Right lung (tissue), 5 donors: ENCODE results near the gene RET. TPM values are rescaled to one million over a fixed set of nuclear protein-coding genes. Genes with fewer than 3 reads are reported as not detected.
"Not testable (repeated sequence)": the region's sequence is repeated elsewhere in the genome, so short reads cannot be mapped to it uniquely, and the experiment has no call there.

Experiments used
- DNase-seq, 2 donors: peaks; one replicate each; pipeline ENCODE4 v3.0.0-alpha.2; 2013
- polyA plus RNA-seq, 5 donors: library from polyadenylated mRNA; unstranded; fragments of 120-200 nt; gene quantifications; one replicate each; pipeline versions ENCODE4 v1.2.1 to v1.2.3, GENCODE V29; 2013; ENCODE audit warnings: inconsistent platforms in 1 of 5, low replicate concordance in 1 of 5; ENCODE audit not compliant: insufficient read length in 5 of 5, insufficient read depth in 1 of 5

Gene RET
- polyA plus RNA-seq, 5 donors = 1.5 to 2.8 (median 2.0) TPM

DNA sequence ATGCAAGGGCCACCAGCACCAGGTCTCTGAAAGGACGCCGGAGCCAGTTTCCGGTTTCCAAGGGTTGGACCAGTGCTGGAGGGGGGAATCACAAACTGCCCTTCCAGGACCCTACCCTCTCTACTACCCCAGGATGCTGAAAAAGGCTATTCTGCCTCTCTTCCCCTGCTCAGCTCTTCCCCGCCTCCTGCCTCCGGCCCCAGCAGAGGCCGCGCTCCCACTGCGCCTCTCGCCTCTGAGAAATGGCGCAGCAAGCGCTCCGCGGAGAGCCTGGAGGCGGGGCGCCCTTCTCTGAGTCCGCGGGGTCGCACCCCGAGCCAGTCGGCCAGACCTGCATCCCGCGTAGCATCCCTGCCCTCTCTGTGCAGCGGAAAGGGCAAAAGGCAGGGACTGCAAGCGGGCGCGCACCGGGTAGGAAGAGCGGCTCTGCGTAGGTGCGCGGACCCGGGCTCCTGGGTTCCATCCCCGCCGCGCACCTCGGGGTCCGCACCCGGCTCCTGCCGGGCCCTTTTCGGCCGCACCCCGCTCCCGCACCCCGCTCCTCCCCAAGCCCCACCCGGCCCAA lies 476 bp upstream of the RET start:
- DNase-seq = no peak

DNA sequence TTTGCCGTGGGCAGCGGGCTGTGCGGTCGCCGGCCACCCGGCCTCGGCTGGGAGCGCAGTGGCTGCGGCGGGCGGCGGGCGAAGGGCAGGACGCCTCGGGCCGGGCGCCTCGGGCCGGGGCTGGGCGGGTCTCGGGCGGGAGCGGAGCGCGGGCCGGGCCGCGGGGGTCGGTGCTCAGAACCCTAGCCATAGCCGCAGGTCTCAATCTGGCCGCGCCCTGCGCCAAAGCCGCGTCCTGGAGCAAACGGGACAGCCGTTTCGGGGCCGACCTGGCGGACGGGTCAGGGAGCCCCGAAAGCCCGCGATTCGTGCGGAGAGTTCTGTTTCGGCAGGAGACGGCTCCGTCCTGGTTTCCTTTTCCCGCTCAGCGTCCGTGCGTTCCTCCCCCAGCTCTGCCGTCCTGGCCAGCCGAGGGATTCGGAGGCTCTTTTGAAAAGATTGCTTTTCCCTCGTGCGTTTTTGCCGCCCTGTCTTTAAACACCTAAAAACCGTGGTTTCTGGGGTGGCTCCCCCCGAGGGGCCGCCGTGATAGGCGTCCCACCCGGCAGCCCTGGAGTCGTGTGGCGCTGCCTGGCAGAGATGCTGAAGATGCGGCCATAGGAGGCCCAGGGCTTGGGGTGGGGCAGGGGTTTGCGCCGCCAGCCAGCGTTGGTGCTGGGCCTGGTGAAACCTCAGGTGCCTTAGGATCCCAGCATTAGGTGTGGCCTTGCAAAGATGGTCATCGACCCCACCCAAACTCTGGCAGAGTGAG lies 727 bp downstream of the RET start:
- no peak for DNase-seq

DNA sequence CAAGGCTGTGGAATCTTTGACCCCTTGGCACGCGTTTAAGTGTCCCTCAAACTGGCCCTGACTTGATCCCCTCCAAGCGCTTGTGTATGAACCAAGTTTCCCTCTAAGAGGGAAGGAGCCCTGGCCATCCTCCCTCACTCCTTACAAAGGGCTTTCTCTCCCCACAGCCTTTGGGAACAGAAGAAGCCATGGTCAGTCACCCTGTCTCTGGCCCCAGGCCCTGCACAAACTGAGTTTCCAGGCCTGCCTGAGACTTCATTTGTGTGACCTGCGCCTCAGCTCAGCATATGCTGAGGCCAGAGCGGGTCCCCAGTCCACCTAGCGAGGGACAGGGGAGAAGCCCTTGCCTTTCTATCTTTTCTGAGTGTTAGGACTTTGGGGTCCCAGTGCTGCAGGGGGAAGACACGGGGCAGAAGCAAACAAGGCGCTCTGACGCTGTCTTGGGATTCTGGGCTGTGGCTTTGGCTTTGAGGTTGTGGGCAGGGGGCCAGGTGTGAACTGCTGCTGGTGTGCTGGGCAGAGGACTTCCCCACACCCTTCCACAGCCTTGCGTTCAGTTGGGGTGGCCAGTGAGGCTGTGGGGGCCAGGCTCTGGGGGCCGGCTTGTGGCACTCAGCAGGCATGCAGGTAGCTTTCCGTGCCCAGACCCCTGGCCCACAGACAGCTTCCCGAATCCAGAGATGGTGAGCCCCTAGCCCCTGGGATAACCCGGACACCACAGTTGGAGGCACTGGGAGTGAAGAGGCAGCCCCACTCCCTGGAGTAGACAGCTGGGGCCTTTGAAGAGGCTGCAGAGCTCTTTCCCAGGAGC lies 1.5 kb downstream of the RET start:
- DNase-seq = no peak

DNA sequence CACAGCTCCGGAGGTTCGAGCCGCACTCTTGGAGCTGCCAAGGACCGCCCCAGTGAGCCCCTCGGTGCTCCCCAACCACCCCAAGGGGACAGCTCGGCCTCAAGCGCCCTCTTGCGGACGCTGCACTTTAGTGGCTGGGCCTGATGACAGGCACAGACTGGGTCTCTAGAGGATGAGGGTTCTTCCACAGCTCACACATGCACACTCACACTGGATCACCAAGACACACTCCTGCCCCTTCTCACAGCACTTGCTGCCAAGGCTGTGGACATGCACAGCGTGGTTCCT lies 2.1 kb downstream of the RET start:
- no peak for DNase-seq

DNA sequence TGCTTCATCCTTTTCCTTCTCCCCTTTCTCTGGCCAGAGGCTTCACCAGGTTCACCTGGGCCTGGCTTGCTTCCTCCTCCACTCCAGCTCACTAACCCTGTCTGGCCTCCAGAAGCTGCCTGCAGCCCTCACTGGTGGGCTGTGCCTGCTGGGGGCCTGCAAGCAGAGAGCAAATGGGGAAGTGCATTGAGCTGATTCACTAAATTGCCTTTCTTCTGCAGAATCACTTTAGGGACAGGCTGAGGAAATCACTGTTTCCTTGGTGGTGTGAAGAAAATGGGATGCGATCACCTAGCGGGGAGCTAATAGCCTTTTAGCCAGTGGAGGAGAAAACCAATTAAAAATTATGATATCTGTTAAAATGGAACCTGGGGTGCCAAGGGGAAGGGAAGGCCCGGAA lies 3.0 kb downstream of the RET start:
- DNase-seq = no peak

DNA sequence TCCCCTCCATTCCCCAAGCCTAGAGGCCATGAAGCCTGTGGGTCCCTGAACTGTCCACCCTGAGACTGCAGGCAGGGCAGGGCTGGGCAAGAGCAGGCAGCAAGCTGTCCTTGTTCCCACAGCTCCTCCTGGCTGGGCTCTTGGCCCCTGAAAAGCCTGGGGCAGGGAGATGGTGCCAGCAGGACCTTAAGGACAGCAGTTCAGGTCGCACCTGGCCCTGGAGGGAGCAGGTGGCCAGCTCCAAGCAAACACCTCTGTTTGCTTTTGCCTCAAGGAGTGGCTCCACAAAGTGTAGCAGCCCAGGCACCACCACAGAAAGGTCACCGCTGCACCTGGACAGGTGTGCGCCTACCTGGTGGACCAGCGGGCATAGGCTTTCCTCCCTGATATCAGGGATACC lies 5.2 kb downstream of the RET start:
- DNase-seq = no peak

DNA sequence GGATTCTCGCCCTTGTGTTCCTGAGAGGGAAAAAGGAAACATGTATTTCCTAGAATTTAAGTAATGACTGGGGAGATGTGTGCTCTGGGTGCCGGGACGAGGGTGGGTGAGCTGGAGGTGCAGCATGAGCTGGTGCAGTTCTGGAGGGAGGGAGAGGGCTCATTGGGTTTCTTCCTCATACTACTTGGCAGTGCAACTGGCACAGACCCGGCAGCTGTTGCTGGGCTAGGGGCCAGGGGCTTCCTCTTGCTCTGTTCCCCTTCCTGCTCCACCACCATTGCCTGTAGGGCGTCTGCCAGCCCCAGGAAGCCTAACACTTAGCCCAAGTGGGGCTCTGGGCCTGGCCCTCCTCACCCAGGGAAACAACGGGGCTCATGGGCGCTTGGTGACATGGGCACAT lies 5.9 kb downstream of the RET start:
- DNase-seq = no peak

DNA sequence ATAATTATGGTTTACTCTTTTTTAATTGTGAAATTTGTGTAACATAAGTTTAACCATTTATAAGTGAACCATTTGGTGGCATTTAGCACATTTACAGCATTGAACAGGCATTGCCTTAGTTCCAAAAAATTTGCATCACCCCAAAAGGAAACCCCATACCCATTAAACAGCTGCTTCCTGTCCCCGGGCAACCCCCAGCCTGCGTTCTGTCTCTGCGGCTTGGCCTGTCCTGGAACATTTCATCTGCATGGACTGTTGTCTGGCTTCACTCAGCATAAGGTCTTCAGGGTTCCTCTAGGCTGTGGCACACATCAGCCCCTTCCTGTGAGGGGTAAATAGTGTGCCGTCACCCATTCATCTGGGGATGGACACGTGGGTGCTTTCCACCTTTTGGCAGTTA lies 6.9 kb downstream of the RET start:
- DNase-seq = no peak

DNA sequence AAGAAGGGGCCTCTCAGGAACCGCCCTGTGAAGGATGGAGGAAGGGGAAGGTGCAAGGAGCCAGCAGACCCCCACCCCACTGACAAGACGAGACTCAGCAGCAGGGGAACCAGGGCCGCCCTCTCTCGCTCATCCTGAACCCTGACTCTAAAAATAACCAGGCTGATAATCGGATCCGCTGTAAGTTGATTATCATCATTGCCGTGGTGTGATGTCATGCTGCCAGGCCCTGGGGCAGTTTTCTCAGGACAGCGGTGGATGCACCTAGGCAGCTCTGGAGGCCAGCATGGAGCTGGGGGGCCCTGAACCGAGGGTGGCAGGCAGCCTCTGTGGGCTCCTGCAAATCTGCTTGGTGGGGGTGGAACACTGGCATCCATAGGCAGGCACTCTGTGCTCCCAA lies 7.9 kb downstream of the RET start:
- no peak for DNase-seq

DNA sequence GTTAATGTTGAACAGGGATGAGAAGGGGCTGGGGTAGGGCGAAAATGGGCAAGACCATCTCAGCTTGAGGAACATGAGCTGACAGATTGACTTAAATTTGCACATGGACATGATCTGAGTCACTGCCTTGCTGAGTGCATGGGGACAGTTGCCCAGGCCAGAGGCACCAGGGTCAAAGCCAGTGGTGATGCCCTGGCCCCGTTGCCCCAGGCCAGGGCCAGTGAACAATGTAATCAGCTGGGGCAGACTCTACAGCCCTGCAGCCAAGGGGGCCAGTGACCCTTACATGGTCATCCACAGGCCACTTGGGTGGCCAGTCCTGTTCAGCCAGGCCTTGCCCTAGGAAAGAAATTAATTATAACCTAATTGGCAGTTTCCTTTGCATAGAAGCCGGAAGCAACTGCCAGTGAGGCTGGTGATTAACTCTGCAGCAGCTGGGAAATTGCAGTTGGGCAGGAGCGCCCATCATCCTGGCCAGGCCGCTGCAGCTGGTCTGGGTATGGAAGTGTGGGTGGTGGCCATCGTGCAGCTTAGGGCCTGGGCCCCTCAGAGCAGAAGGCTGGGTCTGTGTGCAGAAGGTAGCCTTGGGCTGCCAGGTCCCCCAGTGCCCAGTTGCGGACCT lies 9.6 kb downstream of the RET start:
- DNase-seq = no peak

DNA sequence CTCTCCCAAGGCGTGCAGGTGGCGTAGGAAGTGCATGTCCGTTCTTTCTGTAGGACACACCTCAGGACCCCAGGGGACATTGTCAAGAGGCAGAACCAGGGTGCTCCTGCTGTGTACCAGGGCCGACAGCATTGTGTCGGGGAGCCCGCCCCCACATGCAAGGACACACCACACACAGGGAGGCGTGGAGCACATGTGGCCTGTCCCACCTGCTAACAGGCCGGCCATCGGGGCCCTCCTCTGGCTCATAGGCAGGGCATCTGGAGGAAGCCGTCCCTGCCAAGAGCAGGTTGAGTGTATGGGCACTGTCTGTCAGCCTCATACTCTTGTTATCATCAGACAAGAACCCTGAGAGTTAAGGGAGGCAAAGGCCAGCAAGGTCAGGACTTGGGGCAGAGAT lies 12.7 kb downstream of the RET start:
- DNase-seq = no peak

DNA sequence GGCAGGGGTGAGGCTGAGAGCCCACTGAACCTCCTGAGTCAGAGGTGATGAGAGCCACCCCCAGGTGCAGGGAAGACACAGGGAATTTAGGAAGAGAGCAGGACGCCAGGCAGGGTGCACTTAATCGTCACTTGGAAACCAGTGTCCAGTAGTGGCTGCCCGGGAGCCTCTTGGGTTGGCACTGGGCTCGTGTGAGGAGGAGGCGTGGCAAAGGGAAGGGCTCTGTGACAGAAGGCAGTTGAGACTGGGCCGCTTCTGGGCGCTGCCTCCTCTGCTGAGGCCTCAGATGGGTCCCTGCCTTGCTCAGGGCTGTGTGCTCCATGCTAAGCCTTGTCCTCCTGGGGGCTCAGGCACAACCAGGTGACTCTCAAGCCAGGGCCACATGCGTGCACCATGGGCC lies 13.3 kb downstream of the RET start:
- DNase-seq = no peak

DNA sequence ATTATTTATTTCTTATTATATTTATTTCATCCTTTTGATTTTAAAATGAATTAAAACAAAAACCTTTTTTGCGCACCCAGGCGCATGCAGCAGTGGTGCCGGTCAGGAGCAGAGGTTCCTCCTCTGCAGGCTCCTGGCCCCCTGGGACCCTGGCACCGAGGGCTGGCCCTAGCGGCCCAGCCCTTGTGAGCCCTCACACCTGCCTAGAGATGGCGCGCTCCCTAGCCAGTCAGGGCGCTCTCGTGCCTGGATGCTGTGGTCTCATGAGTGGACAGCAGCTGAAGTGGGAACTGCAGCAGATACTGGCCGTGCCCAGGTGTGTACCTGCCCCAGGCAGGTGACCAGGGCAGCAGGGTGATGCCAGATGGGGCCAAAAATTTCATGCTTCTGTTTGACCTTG lies 13.8 kb downstream of the RET start:
- DNase-seq = no peak

DNA sequence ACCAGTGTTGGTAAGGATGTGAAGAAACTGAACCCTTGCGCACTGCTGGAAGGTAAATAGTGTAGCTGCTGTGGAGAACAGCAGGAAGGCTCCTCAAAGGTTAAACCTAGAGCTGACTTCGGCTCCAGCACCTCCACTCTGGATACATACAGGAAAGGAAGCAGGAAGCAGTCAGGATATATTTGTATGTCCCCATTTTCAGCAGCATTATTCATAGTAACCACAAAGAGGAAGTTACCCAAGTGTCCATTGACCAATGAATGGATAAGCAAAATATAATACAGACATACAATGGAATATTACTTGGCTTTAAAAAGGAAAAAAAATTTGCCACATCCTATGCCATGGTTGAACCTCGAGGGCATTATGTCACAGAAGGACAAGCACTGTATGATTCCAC lies 15.0 kb downstream of the RET start:
- DNase-seq = no peak

DNA sequence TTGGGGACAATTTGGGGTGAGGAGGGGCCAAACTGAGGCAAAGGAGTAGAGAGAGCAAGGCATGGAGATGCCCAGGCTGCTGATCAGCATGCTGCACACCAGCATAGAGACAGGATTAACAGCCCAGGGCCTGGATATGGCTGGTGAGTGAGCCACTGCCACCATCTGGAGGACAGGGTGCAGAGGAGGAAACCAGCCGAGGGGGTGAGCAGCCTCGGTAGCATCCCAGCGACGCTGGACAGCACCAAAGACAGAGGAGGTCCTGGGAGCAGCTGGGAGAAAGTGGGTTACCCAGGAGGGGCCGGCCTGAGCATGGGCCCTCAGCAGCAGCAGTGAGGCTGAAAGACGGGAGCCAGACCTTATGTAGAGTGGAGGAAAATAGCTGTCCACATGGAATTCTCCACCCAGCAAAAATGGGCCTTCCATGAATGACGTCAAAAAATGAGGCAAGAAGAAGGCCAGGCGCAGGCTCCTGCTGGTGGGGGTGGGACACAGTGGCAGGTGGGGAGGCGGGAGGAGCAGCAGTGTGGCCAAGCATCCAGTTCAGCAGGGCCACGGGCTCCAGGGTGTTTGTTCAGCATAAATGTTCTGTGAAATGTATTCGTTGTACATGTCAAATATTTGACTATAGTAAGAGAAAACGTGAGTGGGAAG lies 16.7 kb downstream of the RET start:
- no peak for DNase-seq

DNA sequence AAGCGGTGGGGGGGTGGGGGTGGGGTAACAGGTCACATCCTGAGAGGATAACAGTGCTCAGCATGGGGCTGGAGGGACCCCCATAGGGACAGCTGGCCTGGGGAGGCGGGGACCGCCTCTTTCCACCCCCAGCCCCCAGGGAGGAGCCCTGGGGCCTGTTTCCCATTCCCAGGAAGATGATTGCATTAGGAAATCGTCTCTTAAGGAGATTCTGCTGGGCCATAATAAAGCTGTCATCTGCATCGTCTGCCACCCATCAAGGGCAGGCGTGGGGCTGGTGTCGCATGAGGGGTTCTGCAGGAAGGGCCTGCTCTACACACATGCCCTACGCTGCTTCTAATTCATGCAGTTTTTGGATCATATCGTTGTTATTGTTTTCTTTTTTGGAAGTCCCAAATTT lies 17.2 kb downstream of the RET start:
- no peak for DNase-seq

DNA sequence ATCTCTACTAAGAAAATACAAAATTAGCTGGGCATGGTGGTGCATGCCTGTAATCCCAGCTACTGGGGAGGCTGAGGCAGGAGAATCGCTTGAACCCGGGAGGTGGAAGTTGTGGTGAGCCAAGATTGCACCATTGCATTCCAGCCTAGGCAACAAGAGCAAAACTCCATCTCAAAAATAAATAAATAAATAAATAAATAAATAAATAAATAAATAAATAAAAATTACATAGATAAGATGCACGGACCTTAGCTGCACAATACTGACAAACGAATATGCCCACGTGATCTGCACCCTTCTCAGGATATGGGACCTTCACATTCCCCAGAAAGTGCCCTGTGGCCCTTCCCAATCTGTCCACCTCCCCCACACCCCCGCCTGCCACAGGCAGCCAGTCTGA lies 22.5 kb downstream of the RET start:
- DNase-seq = not testable (repeated sequence)

DNA sequence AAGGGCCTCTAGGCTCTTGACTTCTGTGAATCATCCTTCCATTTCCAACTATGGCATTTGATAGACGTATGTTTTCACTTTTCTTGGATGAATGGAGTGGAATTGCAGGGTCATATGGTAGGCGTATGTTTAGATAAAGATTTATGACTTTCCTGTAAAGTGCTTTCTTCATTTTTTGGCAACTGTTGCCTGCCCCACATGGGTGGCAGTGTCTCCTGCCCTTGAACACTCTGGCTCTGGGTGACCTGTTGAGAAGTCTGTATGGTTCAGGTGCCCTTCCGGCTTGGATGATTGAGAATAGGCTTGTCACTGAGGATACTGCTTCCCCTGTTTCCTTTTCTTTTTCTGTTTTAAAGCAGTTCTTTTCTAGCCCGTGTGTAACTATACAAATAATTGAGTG lies 23.1 kb downstream of the RET start:
- DNase-seq = no peak

DNA sequence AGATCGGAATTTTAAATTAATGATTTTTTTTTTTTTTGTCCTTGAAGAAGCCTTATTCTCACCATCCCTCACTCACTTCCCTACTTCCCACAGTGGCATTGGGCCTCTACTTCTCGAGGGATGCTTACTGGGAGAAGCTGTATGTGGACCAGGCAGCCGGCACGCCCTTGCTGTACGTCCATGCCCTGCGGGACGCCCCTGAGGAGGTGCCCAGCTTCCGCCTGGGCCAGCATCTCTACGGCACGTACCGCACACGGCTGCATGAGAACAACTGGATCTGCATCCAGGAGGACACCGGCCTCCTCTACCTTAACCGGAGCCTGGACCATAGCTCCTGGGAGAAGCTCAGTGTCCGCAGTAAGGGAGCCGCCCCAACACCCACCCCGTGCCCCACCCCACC lies 23.5 kb downstream of the RET start:
- no peak for DNase-seq

DNA sequence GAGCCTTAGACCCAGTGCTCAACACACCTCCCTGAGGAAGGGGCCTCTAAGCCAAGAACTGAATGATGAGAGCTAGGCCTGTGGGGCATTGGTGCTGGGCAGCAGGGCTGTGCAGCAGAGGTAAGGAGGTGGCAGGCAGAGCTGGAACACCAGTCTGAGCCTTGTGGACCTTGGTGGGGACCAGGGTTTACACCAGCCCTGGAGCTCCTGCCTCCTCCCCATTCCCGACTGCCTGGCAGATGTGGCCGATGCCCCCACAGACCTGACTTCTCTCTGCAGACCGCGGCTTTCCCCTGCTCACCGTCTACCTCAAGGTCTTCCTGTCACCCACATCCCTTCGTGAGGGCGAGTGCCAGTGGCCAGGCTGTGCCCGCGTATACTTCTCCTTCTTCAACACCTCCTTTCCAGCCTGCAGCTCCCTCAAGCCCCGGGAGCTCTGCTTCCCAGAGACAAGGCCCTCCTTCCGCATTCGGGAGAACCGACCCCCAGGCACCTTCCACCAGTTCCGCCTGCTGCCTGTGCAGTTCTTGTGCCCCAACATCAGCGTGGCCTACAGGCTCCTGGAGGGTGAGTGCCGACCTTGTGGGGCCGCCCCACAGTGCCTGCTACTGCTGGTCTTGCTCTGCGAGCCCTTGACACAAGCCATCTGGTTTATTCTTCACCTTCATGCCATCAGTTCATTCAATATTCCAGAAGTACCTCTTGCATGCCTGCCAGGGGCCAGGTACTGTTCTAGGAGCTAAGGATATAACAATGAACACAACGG lies 25.4 kb downstream of the RET start:
- DNase-seq = no peak

DNA sequence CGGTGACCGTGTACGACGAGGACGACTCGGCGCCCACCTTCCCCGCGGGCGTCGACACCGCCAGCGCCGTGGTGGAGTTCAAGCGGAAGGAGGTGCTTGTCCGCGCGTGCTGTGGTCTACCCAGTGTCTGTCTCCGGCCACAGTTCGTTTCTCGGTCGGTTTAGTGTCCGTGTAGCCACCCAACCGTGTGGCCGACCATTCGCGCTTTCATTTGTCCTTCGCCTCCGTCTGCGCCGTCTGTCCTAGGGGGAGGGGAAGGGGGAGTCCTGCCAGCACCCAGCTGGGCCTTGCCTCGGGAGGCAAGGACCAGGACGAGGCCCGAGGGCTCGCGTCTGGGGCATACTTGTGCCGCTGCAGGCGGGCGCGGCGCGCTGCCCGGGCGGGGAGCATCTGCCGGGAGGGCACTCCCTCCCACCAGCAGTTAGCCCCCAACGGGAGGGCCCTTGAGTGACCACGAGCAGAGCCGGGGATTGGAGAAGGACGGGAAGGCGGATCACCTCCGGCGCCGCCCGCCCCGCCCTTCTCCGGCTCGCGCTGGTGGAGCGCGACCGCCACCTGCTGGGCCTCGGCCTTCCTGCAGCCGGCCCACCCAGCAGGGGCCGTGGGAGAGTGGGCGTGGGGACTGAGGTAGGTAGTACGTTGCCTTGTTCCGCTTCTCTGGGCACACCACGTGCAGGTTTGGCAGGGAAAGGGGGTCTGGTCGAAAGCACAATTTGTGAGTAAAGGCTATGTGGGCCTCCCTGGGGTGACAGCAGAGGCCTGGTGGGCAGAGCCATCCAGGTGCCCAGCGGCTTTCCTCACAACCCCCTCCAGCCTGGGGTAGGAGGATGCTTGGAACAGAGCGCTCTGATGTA lies 28.5 kb downstream of the RET start:
- peak; percentile 81 to 82 for DNase-seq
